Kidney (tissue), 14 donors: Measurements from ENCODE around the gene CRTC1. TPM values are rescaled to one million over a fixed set of nuclear protein-coding genes. Genes with fewer than 3 reads are reported as not detected.

Source experiments
- DNase-seq, 5 donors: peaks; one replicate each; pipeline ENCODE4 v3.0.0-alpha.2; 2013 to 2020
- FAIRE-seq: peaks from 2 replicates; lab custom pipeline; 2012; peaks lifted over from hg19 to GRCh38; lab: Jason Lieb, UNC
- H3K27ac ChIP-seq, 2 donors: one replicate each; pipeline ENCODE4 v1.7.0; 2013; ENCODE audit warnings: low read depth in 2 of 2, low read length in 2 of 2, inconsistent platforms in 1 of 2
- H3K27me3 ChIP-seq: one replicate; pipeline ENCODE4 v1.7.1; 2013; ENCODE audit warnings: low read length, inconsistent platforms; ENCODE audit not compliant: control insufficient read depth, insufficient read depth
- H3K36me3 ChIP-seq, 3 donors: one replicate each; pipeline versions ENCODE4 v1.7.0 to v1.7.1; 2013; ENCODE audit warnings: low read length in 3 of 3, control low read depth in 1 of 3, inconsistent platforms in 1 of 3; ENCODE audit not compliant: insufficient read depth in 3 of 3, control insufficient read depth in 2 of 3
- H3K4me1 ChIP-seq, 3 donors: one replicate each; pipeline versions ENCODE4 v1.7.0 to v1.7.1; 2013; ENCODE audit warnings: low read length in 3 of 3, inconsistent platforms in 1 of 3, low read depth in 1 of 3; ENCODE audit not compliant: control insufficient read depth in 2 of 3, insufficient read depth in 2 of 3
- H3K4me3 ChIP-seq, 3 donors: one replicate each; pipeline versions ENCODE4 v1.7.0 to v1.8.1; 2013; ENCODE audit warnings: low read length in 3 of 3, control low read depth in 1 of 3, inconsistent platforms in 1 of 3
- H3K9ac ChIP-seq, 3 donors: one replicate each; pipeline versions ENCODE4 v1.7.0 to v1.7.1; 2013; ENCODE audit warnings: low read length in 3 of 3, control low read depth in 1 of 3, inconsistent platforms in 1 of 3
- H3K9me3 ChIP-seq, 3 donors: one replicate each; pipeline versions ENCODE4 v1.7.0 to v1.7.1; 2013; ENCODE audit warnings: low read length in 3 of 3, control low read depth in 1 of 3, inconsistent platforms in 1 of 3; ENCODE audit not compliant: control insufficient read depth in 2 of 3, insufficient read depth in 1 of 3
- intact Hi-C: fragments of 100-400 bp; cut with DNase I; formaldehyde crosslinking; loops from one replicate; pipeline ENCODE4 v1.11.1; 2022
- polyA plus RNA-seq: library from polyadenylated mRNA; stranded (reverse); fragments of 350-450 nt; fragmentation: Illumina TruSeq; extraction: RNeasy Lipid Tissue Mini Kit (QIAGEN cat#74804); gene quantifications from one replicate; pipeline ENCODE4 v1.2.3, GENCODE V29; 2014; ENCODE audit warnings: low read depth, low replicate concordance; ENCODE audit not compliant: insufficient read depth
- total RNA-seq: library from RNA; stranded (reverse); fragmentation: NEBNext Ultra II Directional; extraction: Animal tissue kit (Norgen Biotek cat#: 25700); gene quantifications from one replicate; pipeline ENCODE4 v1.2.1, GENCODE V29; 2021
- TF ChIP-seq, protein P1 (sequence below): IDR thresholded peaks from 3 replicates; pipeline ENCODE4 v1.5.1; 2012; ENCODE audit warnings: mild to moderate bottlenecking, moderate library complexity, borderline replicate concordance; ENCODE audit not compliant: insufficient read depth; ENCODE audit errors: extremely low read depth
- donor health status: control.
- donor health status: control.
- donor health status: control.
- donor health status: control.
- donor health status: control.
- donor health status: DM: yes; HTN: yes; CAD: no.
- donor health status: Normal renal cell carcinoma (clear cell type).

The CRTC1 gene
- total and polyA plus RNA-seq, 2 donors from 2014 or later: 10.9 to 26.8 TPM

DNA sequence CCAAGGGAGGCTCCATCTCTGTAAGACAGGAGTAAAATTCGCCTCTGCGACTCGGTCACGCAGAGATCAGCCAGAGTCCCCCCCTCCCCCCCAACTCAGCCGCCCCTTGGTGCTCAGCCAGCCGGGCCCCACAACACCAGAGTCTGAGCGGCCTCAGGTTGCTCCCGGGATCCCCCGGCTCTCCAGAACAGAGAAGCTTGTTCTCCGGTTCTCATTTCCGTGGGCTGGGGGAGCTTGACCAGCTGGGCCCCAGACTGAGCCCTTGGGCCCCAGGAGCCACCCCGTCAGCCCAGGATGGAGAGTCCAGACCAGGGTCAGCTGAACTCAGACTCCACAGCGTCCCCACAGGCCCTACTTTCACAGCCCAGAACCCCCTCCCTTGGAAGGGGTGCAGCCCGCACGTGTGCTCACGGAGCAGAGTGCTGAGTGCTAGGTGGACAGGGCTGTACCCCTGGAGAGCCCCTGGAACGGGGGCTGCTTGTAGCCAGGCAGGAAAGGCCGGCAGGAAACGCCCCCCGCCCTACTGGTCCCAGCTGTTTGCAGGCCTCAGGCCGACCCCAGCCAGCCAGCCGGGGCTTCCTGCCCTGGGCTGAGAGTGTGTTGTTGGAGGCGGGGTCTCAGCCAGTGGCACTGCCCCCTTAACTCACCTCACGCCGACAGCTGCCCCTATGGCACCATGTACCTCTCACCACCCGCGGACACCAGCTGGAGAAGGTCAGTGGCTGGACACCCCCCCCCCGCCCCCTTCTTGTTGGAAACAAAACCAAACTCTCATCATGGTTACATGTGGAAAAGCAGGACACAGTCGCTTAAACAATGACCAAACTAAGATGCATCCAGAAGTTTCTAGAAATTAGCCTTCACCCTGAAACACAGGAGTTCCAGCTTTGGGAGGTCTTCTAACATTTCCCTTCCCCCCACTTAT is 63.2 kb downstream of the CRTC1 start:
- peak in 4 of 5 donors; percentile 62 to 82 (median 74) for DNase-seq
- Histone ChIP-seq H3K27ac (no peak overlapping the region), H3K4me3 (no peak overlapping the region), H3K4me1 (peaks cover 0 to 16% (median 11%) of the 10 kb centered on the region in 3 donors), H3K27me3 (no peaks in the 10 kb centered on the region), H3K9me3 (no peaks in the 10 kb centered on the region), H3K9ac (no peak overlapping the region), H3K36me3 (peaks cover 0 to 4% (median 0%) of the 10 kb centered on the region in 3 donors)
- no peak for FAIRE-seq
- intact Hi-C loops: no loop called here
- TF ChIP-seq, protein P1, sequence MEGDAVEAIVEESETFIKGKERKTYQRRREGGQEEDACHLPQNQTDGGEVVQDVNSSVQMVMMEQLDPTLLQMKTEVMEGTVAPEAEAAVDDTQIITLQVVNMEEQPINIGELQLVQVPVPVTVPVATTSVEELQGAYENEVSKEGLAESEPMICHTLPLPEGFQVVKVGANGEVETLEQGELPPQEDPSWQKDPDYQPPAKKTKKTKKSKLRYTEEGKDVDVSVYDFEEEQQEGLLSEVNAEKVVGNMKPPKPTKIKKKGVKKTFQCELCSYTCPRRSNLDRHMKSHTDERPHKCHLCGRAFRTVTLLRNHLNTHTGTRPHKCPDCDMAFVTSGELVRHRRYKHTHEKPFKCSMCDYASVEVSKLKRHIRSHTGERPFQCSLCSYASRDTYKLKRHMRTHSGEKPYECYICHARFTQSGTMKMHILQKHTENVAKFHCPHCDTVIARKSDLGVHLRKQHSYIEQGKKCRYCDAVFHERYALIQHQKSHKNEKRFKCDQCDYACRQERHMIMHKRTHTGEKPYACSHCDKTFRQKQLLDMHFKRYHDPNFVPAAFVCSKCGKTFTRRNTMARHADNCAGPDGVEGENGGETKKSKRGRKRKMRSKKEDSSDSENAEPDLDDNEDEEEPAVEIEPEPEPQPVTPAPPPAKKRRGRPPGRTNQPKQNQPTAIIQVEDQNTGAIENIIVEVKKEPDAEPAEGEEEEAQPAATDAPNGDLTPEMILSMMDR: no peak

DNA sequence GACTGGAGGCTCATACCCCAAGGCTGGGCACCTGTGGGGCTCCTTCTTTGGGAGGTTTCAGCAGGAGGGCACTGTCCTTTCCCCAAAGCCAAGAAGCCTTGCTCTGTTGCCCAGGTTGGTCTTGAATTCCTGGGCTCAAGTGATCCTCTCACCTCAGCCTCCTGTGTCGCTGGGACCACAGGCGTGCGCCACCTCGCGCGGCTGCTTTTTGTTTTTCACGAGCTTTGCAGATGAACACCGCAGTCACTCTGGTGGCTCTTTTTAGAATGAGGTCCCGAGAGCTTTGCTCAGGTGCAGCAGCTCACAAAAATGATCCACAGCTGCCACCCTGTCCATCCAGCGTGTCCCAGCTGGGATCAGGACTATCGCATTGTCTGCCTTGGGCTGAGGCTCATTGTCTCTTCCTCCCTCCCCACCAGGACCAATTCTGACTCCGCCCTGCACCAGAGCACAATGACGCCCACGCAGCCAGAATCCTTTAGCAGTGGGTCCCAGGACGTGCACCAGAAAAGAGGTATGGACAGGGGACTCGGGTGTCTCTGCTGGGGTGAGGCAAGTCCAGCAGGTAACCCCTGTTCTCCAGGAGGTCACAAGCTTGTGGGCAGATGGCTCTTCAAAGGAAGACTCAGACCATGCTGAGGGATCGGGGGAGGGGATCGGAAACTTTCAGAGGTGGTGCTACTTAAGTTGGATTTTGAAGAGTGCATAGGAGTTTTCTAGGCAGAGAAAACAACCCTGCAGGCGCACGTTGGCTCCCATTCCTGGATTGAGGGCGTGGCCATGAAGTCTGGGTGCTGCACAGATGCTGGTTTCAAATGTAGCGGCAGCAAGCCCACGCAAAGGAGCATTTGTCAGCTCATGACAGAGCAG is 66.1 kb downstream of the CRTC1 start:
- no peak for DNase-seq
- FAIRE-seq: no peak

DNA sequence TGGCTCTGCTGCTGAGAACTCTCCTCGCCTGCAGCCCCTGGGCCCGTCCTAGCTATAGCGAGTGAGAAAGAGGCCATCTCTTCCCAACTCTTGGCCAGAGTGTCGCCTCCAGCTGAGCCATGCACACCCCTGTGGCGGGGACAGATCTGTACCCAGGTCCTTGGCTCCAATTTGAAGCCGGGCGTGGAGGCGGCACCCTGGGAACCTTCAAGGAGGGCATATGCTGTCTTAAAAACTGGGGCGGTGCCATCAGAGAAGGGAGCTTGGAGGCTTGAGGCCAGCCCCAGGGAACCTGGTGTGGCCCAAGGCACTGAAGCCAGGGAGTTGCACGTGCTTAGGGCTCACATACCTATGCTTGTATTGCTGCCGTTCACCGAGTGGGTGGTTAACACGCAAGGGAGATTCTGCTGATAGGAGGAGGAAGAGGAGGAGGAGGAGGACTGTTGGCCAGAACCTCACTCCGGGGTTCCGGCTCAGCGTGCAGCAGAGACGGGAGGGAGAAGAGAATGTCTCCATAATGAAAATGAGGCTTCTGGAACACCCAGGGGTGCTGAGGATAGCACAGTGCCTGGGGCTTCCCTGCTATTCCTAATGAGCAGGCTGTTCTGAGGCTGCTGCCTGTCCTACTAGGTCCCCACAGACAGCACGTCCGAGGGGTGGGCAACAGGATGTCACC is 67.0 kb downstream of the CRTC1 start:
- H3K4me3 ChIP-seq: no peak overlapping the region
- no peak overlapping the region for H3K27ac ChIP-seq
- peaks cover 0 to 4% (median 0%) of the 10 kb centered on the region in 3 donors for H3K36me3 ChIP-seq
- no peaks in the 10 kb centered on the region for H3K9me3 ChIP-seq
- intact Hi-C loops: no loop called here
- H3K27me3 ChIP-seq: no peaks in the 10 kb centered on the region
- H3K4me1 ChIP-seq: no peaks in the 10 kb centered on the region
- FAIRE-seq: no peak
- H3K9ac ChIP-seq: no peak overlapping the region
- TF ChIP-seq, protein P1: no peak
- DNase-seq: no peak

More for the DNA sequence above, 66.1 kb downstream of the CRTC1 start:
- TF ChIP-seq, protein P1: no peak
- H3K9me3 ChIP-seq: no peaks in the 10 kb centered on the region
- H3K36me3 ChIP-seq: peaks cover 0 to 4% (median 0%) of the 10 kb centered on the region in 3 donors
- H3K9ac ChIP-seq: no peak overlapping the region
- no peak overlapping the region for H3K4me3 ChIP-seq
- no peak overlapping the region for H3K27ac ChIP-seq
- H3K27me3 ChIP-seq: no peaks in the 10 kb centered on the region
- intact Hi-C loops: no loop called here
- no peaks in the 10 kb centered on the region for H3K4me1 ChIP-seq
